Measurements from ENCODE around the gene SELENOW. TPM values are rescaled to one million over a fixed set of nuclear protein-coding genes. Genes with fewer than 3 reads are reported as not detected.
"Not testable (repeated sequence)": the region's sequence is repeated elsewhere in the genome, so short reads cannot be mapped to it uniquely, and the experiment has no call there.

SELENOW gene
- total RNA-seq, 1 donor from 2014 or later = 1,019 TPM

GRCh38 chr19:47779524-47780214 lies 1.2 kb downstream of the SELENOW start:
- intact Hi-C loops (cut with micrococcal nuclease) = no loop called here
- Histone ChIP-seq H3K27ac (replicated peaks) (peak overlapping the region; percentile 97), H3K9me3 (replicated peaks) (no peaks in the 10 kb centered on the region), H3K4me3 (peak overlapping the region; percentile 100), H3K27me3 (ENCODE audit: low read depth) (no peaks in the 10 kb centered on the region), H3K36me3 (peaks cover 39% of the 10 kb centered on the region), H3K4me1 (peaks cover 66% of the 10 kb centered on the region)
- no peak for TF ChIP-seq CTCF (IDR thresholded peaks at IDR 0.05; ENCODE audit: borderline replicate concordance)
- DNase-seq = peak; percentile 83

- H3K4me1 ChIP-seq = peaks cover 66% of the 10 kb centered on the region
These were observed 1.7 kb downstream of the SELENOW start for GRCh38 chr19:47780215-47780551.

GRCh38 chr19:47781590-47782262 lies 3.2 kb downstream of the SELENOW start:
- intact Hi-C loops (cut with micrococcal nuclease) = no loop called here

More at GRCh38 chr19:47780215-47780551, 1.7 kb downstream of the SELENOW start:
- Histone ChIP-seq H3K4me3 (peak overlapping the region; percentile 100), H3K27ac (replicated peaks) (peak overlapping the region; percentile 97), H3K36me3 (peaks cover 44% of the 10 kb centered on the region), H3K9me3 (replicated peaks) (no peaks in the 10 kb centered on the region), H3K27me3 (ENCODE audit: low read depth) (no peaks in the 10 kb centered on the region)
- DNase-seq = no peak
- intact Hi-C loops (cut with micrococcal nuclease) = no loop called here
- TF ChIP-seq CTCF (IDR thresholded peaks at IDR 0.05; ENCODE audit: borderline replicate concordance) = no peak

GRCh38 chr19:47786566-47786965 lies 8.1 kb downstream of the SELENOW start:
- H3K9me3 ChIP-seq (replicated peaks) = no peaks in the 10 kb centered on the region
- no peak overlapping the region for H3K4me3 ChIP-seq
- H3K36me3 ChIP-seq = peaks cover 49% of the 10 kb centered on the region
- H3K27ac ChIP-seq (replicated peaks) = no peak overlapping the region
- H3K27me3 ChIP-seq (ENCODE audit: low read depth) = no peaks in the 10 kb centered on the region
- peaks cover 32% of the 10 kb centered on the region for H3K4me1 ChIP-seq
- TF ChIP-seq CTCF (IDR thresholded peaks at IDR 0.05; ENCODE audit: borderline replicate concordance) = no peak
- no peak for DNase-seq
- intact Hi-C loops (cut with micrococcal nuclease) = no loop called here

More at GRCh38 chr19:47781590-47782262, 3.2 kb downstream of the SELENOW start:
- TF ChIP-seq CTCF (IDR thresholded peaks at IDR 0.05; ENCODE audit: borderline replicate concordance) = no peak
- H3K4me1 ChIP-seq = peaks cover 70% of the 10 kb centered on the region
- H3K9me3 ChIP-seq (replicated peaks) = no peaks in the 10 kb centered on the region
- peak overlapping the region; percentile 97 for H3K27ac ChIP-seq (replicated peaks)
- H3K27me3 ChIP-seq (ENCODE audit: low read depth) = no peaks in the 10 kb centered on the region
- peaks cover 59% of the 10 kb centered on the region for H3K36me3 ChIP-seq
- H3K4me3 ChIP-seq = peak overlapping the region; percentile 100
- DNase-seq = peak; percentile 50

- intact Hi-C loops (cut with micrococcal nuclease); H3K27ac ChIP-seq (replicated peaks); H3K27me3 ChIP-seq (ENCODE audit: low read depth); H3K9me3 ChIP-seq (replicated peaks); H3K4me3 ChIP-seq; DNase-seq: not testable (repeated sequence)
- H3K36me3 ChIP-seq = peaks cover 46% of the 10 kb centered on the region
- peaks cover 24% of the 10 kb centered on the region for H3K4me1 ChIP-seq
These were observed 8.8 kb downstream of the SELENOW start for GRCh38 chr19:47787307-47787706.

GRCh38 chr19:47789811-47790210 lies 11.3 kb downstream of the SELENOW start:
- not testable (repeated sequence) for H3K27me3 ChIP-seq (ENCODE audit: low read depth); H3K4me1 ChIP-seq; DNase-seq; H3K27ac ChIP-seq (replicated peaks); H3K9me3 ChIP-seq (replicated peaks); H3K4me3 ChIP-seq
- intact Hi-C loops (cut with micrococcal nuclease) = loop anchor here (5.0 kb wide), 1 partner anchor 88 kb away; no protein-coding TSS in a partner anchor
- peaks cover 20% of the 10 kb centered on the region for H3K36me3 ChIP-seq

All from left ventricle myocardium inferior (tissue), 1 donor.